ENCODE data around the gene APOD.
"Not testable (repeated sequence)": the region's sequence is repeated elsewhere in the genome, so short reads cannot be mapped to it uniquely, and the experiment has no call there.

GRCh38 chr3:195589796-195590195 is 6.1 kb upstream of the APOD start:
- not testable (repeated sequence) for TF ChIP-seq YY1 (tag by site-specific recombination; IDR thresholded peaks at IDR 0.05); ZBTB10 (tag by site-specific recombination; IDR thresholded peaks at IDR 0.05); ZNF302 (tag by site-specific recombination; IDR thresholded peaks at IDR 0.05; ENCODE audit: low read depth); SCRT2 (tag by site-specific recombination; IDR thresholded peaks at IDR 0.05); CTCF (tag by site-specific recombination; IDR thresholded peaks at IDR 0.05); TSHZ1 (tag by site-specific recombination; IDR thresholded peaks at IDR 0.05; ENCODE audit: borderline replicate concordance); TRIM28 (IDR thresholded peaks at IDR 0.05; ENCODE audit: borderline replicate concordance, low read length); SCRT1 (tag by site-specific recombination; IDR thresholded peaks at IDR 0.05; ENCODE audit: borderline replicate concordance)

Data from HEK293 (cell line).